NCI-H146 (cell line): ENCODE measurements around the gene CST5.
"Not testable (repeated sequence)": the region's sequence is repeated elsewhere in the genome, so short reads cannot be mapped to it uniquely, and the experiment has no call there.

Experiments used
- DNase-seq: peaks from one replicate; lab custom pipeline; 2025; lab: John Stamatoyannopoulos, UW

Gene CST5, protein sequence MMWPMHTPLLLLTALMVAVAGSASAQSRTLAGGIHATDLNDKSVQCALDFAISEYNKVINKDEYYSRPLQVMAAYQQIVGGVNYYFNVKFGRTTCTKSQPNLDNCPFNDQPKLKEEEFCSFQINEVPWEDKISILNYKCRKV

DNA sequence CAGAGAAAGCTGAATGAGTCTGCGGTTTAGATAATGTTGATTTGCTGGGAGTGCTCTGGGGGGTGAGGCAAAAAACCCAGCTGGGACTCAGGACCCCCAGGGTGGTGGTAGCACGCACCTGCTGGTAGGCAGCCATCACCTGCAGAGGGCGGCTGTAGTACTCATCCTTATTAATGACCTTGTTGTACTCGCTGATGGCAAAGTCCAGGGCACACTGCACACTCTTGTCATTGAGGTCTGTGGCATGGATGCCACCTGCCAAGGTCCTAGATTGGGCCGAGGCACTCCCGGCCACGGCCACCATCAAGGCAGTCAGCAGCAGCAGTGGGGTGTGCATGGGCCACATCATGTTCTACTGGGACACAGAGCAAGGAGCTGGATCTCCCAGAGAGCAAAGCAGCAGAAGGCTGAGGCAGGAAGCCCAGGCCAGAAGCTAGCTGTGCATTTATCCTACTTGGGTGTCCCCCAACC, at the start of gene CST5:
CST5 (minus strand) TSS at position 421 of the 471 bp plus-strand sequence; CDS start at position 349, 72 bp downstream.
- DNase-seq, result no peak

DNA sequence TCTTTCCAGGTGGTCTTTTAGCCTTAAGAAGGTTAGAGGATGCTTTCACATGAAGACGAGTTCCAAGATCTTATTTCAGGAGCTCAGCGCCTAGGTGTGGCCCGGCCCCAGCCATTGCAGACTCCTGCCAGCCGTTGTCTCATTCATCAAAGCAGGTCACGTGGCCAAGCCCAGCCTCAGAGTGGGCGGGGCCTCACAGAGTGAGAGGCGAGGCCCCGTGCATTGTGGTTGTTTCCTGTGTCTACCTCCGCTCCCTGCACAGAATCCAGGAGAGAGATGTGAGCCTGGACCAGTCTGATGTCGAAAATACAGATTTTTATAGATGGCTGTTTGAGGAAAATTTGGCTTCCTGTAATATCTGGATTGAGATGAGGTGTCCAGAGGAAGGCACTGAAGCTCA, 49.2 kb upstream of the CST5 start:
- peak; percentile 20 for DNase-seq

DNA sequence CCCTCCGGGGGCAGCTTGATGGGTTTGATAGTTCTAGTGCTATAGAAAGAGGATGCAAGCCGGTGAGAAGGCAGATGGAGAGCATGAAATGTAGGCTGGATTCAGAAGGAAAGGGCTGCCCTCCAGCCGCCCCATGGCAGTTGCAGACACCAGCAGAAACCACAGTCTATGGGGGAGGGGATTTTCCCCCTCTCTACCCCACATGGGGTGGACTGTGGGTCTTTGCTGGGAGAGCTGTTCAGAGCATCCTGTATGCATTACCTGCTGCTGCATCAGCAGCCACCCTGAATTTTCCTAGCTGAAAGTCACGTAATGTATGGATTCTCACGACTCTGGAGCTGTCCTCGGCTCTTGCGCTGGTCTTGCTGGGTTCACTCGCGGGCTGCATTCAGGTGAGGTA, 48.8 kb upstream of the CST5 start:
- DNase-seq, result no peak

DNA sequence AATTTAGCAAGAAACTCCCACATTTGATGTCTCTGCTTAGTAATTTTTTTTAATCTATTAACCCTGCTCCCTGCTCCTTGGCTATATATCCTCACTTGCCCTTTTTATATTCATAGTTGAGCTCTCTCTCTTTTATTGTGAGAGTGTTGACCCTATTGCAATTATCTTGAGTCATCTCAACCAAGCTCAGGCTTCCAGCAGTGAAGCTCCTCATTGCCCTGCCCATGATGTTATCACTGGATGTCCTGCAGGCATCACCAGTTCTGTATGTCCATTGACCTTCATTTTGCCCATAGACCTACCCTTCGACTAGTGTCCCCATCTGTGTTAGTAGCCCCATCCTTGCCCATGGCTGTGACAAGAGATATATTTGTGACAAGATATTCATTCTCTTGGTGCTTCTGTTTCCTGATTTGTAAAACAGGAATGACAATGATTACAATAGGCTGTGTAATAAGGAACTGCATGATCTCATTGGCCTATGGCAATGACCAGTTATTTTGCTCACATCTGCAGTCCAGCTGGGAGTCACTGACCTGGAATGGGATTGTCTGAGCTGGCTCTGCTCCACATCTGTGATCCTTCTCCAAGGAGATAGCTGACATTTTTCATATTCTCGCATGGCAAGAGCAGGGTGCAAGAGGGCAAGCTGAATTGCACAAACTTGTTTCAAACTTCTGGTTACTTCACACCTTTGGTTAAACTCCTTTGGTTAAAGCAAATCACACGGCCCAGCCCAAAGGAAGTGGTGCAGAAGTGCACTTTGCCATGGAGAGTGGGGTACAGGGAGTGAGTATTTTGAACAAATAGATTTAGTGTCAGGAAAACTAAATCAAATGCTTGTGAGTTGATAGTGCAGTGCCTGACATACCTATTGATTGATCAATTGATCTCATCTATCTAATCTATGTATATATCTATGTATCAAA, 47.7 kb upstream of the CST5 start:
- no peak for DNase-seq

DNA sequence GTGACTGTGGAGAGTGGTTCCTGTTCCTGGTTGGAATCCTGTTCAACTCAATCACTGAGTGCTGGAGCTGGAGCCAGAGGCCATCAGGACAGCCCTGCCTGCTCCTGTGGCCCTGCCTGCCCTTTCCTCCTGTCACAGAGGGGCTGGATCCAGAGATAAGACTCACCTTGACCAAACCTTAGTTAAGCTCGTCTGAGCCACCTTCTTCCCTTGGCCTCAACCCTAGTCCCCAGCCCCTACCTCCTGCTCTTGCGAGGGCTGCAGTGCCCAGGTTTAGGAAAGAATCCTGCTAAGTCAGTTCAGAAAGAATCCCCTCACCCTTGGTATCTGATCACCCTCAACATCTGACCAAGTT, 47.0 kb upstream of the CST5 start:
- no peak for DNase-seq

DNA sequence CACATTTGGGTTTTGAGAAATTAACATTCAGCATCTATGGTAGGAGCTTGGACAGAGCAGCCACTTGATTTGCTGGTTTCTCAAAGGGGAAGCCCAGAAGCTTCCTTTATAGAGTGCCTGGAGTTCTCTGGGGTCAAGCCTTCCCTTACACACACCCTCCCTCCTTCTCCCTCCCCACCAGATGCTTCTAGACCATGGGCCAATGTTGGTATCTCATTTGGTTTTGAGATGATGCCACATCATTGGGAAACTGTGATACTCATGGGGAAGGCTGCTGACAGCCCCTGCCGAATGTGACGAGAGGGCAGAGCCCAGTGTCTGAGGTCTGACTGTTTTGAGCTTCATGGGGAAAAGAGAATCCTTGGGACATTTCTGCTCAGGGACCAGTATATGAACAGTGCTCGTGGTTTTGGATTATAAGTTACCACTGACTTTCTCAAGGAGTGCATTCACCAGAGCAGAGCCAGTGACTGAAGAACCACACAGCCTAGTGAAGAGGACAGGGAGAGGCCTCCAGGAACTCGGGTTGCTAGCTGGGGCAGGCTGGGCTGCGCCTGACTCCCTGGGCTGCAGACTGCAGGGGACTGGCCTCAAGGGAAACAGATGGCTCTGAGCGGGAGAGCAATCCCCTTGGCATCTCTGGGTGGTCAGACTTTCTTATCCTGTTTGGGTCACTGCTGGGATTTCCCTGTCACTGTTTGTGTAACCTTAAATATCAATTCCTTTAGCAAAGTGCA, 46.4 kb upstream of the CST5 start:
- no peak for DNase-seq

DNA sequence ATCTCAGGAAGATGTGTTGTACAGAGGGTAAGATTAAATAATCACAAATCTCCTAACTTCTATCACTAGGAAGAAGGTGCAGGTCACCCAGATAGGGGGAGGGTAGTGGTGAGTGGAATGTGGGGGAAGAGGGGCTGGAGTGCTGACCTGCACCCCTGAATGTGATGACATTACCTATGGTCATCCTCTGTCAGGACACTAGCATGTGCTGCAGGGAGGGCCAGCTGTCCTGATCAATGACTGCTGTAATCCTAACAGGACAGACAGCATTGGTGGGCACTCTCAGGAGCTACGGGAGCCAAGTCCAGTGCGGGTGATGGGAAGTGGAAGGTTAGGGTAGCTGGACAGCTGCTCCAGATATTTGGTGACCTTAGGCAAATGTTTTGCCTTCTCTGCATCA, 45.2 kb upstream of the CST5 start:
- no peak for DNase-seq

DNA sequence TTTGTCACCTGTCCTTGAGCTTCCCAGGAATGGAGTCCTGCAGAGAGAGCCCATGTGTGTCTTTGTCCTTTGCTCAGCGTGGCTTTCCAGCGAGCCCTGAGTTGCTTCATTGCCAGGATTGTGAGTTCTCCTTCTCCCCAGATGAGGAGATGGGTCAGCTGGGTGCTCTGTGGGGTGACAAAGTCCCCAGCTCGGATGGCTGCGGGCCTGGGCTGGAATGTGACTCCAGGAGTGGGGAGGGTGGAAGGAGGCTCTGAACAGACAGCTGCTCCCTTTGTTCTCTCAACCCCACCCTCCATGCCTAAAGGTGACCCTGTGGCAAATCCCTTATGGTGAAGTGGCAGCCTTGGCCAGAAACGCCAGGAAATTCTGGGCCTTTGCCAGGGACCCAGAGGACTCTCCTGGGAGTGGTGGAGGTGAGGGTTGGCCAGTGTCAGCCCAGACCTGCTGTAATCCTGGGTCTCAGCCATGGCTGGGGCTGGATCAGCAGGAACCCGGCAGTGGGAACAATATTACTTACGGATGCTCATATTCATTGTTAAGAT, 44.4 kb upstream of the CST5 start:
- no peak for DNase-seq

DNA sequence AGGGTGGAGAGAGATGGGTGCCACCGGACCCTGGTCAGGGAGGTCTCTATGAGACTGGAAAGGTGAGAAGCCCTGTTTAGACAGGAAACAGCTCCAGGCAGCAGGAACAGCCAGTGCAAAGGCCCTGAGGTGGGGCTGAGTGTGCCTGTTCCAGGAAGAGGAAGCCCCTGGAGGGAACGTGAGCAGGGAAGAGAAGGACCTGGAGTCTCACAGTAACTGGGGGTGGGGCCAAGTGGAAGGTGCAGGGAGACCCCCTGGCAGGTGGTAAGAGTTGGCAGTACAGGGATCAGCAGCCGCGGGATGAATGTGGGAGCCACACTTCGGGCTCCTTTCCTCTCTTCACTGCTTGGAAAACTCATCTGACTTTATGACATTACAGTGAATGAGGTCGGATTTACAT, 43.8 kb upstream of the CST5 start:
- DNase-seq, result no peak

DNA sequence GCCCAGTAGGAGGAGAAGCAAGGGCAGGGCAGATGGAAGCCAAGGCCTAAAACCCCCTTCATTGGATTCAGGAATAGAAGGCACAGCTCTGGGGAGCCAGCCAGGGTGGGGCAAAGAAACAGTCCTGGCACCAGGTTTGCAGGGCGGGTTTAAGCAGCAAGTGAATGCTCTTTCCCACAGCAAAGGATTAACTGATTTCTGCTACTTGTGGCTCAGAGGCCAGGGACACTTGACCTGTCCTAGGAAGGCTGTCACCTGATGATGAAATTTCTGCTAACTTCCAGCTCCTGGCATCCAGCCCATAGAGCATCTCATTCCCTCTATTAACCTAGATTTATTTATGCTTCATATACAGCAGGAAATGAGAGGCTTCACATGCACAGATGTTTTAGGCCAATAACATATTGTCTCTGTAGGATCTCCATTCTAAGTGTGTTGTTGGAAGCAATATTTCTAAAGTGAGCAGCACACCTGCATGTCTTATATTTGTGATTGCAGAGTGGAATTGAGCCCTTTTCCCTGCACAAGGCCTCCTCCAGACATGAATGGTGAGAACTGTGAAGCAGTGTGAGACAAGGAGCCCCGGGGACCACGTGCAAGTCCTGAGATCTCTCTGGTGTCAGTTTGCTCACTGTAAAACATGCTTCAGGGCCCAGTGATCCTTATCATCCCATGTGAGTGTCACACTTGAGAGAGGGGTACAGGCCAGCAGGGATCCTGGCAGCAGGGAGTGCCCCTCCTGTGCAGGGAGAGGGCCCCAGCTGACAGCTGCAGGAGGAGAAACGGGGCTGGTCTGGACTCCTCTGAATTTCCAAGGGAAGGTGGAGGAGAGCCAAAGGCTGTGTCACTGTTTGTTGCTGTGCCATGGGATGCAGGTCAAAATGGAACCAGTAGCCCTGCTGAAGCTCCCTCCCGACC, 41.1 kb upstream of the CST5 start:
- DNase-seq, result no peak

DNA sequence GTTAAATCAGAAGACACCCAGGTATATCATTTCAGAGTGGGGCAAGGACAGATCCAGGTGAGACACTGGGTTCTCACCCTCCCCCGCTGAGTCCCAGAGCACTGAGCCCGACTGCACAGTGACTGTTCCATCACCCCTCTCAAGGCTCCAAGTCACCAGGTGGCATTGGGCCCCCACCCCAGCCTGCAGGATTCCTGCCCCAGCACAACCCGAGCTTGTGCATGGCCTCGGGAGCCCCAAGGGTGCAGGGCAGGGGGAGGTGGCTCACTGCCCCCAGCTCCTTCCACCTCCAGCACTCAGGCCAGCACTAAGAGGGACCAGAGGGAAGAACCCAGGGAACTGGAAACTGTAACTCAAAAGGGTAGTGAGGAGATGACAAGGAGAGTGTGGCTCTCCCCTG, 39.3 kb upstream of the CST5 start:
- no peak for DNase-seq

DNA sequence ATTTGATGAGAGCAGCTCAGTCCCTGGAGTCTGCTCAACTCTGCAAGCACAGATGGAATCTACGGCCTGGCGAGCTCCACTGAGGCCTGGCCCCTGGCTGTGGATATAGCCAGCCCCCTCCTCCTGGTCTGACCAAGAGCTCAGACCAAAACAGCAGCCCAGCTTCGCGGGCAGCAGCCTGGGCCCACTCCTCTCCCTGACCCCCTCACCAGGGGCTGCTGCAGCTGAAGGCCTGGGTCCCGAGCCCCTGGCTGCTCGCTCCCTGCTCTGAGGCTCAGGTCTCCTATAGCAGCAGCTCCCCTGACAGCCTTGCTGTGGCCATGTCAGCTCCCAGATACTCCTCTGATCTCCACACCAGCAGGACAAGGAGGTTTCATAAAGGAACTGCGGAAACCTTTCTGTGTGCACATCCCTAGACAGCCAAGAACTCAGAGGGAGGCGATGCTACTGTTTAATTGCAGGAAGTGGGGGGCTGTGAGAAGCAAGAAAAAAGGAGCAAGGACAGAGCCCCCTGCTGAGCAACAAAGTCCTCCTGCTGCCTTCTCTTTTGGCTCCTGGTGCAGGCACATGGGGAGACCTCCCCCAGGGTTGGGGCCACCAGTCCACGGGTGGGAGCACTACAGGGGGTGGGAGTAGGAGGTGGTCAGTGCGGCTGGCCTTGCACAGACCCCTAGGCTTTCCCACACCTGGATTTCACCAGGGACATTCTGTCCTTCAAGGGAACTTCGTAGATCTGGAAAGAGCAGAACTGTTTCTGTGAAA, 38.7 kb upstream of the CST5 start:
- DNase-seq, result no peak

DNA sequence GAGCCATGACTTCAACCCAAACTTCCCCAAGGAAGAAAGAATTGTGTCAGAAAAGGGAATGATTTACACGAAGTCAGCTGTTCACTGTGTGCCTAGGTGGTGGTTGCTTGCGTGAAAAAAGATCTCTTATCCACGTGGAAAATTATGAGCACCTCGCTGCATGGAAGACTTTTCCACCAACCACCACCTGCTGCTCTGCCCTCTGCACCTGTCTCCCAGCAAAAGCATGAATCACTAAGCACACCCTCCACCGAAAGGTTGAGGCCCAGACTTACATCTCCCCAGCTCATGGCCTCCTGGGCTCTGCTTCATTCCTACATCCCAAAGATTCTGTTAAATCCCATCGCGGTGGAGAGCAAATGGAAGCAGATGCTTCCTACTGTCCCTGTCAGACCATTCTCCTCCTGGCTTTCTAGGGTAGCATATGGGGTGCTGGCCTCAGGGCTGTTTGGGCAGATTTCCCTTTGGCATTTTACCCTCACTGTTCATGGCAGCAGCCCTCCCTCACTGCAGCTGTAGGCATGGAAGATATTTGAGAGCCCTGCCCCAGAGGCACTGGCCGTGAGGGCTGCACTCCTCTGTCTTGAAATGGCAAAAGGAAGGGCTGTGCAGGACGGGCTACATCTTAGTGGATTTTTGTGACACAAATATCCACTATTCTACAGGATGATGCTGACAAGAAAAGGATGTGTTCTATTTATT, 37.6 kb upstream of the CST5 start:
- no peak for DNase-seq

DNA sequence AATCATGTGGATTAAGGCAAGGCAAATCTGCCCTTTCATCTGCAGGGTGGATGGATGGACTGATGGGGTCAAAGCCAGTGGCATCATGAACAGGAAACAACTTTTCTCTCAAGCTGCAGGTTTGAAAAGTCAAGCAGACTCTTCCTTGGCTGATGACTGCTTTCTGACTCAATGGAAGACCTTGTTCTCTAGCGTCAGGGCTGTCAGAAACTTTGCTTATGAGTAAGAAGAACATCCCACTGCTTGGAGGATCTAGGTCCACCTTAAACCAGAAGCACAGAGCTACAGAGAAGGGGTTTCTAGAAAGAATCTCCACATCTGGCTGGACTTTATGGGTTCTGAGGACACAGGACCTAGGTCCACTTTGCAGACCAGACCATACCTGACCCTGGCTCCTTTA, 36.3 kb upstream of the CST5 start:
- no peak for DNase-seq

DNA sequence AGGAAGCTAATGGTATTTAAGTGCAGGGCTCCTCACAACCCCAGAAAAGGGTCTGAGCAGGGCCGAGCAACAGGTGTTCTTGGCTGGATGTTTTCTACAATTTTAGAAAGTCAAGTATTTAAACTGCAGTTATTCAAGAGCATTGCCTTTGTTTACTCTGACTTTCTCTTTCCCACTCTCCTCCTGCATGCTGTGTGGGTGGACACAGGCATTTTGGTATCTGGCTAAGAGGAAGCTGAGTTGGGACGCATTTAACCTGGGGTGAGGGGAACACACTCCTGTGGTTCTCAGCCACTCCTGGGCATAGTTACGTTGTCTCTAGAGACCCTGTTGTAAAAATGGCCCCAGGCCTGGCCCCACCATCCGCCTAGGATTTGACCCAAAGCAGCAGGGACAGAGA, 34.9 kb upstream of the CST5 start:
- DNase-seq, result not testable (repeated sequence)

DNA sequence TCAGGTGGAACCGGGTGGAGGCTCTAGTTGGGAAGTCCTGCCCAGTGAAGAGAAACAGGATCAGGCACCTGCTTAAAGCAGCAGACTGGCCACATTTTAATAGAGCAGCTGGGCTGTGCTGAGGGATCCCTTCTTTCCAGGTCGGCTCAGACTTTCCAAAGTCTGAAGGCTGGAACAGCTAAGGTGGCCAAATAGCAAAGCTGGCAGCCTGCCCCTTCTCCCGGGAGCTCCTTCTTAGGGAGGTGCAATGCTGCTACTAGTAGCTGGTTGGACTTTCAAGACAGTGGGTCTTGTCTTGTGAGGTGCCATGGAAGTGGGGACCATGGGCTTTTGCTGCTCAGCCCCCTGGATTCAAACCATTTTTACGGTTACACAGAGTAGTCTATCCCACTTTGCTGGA, 30.7 kb upstream of the CST5 start:
- DNase-seq, result no peak

DNA sequence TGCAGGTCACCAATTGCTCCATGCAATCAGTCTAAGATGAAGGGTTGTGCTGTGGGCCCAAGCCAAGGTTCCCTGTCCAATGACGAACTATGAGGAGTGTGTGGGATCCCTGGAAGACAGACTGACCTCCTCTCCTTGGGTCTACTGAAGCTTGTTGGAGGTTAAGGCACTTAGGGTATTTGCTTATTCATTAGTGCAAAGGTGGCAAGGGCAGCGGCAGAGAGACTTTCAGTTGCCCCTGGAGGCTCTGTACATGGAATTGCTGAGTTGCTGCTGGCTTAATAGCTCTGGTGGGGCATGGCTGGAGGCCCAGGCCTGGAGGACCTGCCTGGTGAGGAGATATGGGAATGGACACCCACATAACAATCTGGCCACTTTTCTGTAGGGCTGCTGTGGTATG, 29.8 kb upstream of the CST5 start:
- DNase-seq, result no peak

DNA sequence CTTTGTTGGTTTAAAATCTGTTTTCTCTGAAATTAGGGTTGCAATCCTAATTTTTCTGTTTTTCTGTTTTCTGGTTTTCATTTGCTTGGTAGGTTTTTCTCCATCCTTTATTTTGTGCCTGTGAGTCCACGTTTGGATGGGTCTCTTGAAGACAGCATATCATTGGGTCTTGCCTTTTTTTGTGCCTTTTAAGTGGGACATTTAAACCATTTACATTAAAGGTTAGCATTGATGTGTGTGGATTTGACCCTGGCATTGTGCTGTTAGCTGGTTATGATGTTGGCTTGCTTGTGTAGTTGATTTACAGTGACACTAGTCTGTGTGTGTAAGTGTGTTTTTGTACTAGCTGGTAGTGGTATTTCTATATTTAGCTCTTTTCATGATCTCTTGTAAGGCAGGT, 28.0 kb upstream of the CST5 start:
- no peak for DNase-seq

DNA sequence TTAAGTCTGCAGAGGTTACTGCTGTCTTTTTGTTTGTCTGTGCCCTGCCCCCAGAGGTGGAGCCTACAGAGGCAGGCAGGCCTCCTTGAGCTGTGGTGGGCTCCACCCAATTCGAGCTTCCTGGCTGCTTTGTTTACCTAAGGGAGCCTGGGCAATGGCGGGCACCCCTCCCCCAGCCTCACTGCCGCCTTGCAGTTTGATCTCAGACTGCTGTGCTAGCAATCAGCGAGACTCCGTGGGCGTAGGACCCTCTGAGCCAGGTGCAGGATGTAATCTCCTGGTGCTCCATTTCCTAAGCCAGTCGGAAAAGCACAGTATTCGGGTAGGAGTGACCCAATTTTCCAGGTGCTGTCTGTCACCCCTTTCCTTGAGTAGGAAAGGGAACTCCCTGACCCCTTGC, 22.8 kb upstream of the CST5 start:
- DNase-seq, result not testable (repeated sequence)

DNA sequence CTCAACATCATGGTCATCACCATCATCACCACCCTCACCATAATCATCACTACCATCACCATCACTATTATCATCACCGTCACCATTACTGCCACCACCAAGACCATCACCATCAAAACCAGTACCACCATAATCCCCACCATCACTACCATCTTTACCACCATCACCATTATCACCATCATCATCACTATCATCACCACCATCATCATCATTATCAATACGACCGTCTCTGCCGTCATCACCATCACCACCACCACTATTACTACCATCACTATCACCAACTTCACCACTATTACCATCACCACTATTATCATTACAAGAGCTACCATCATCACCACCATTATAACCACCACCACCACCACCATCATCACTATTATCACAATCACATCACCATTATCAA, 11.3 kb upstream of the CST5 start:
- DNase-seq, result not testable (repeated sequence)
